Dermis blood vessel endothelial cell (primary cell): ENCODE measurements around the gene GNA14. TPM values are rescaled to one million over a fixed set of nuclear protein-coding genes. Genes with fewer than 3 reads are reported as not detected.
A peak's percentile ranks its signal among the peaks of the same experiment; 100 is the strongest.
"Not testable (repeated sequence)": the region's sequence is repeated elsewhere in the genome, so short reads cannot be mapped to it uniquely, and the experiment has no call there.

Source experiments
- DNase-seq: peaks from one replicate; pipeline ENCODE4 v3.0.0; 2010
- total RNA-seq: library from RNA; depleted of rRNA; stranded (reverse); fragments of >200 nt; gene quantifications from 2 replicates; pipeline ENCODE4 v1.2.3, GENCODE V29; 2014

The GNA14 gene
- total RNA-seq, 1 donor from 2014 or later, result 16.8 TPM

GRCh38 chr9:77486463-77486862 lies 161.7 kb downstream of the GNA14 start:
- no peak for DNase-seq

GRCh38 chr9:77475641-77476473 lies 172.3 kb downstream of the GNA14 start:
- DNase-seq, result peak; percentile 86

GRCh38 chr9:77474936-77475335 lies 173.2 kb downstream of the GNA14 start:
- DNase-seq, result no peak

GRCh38 chr9:77472646-77473045 lies 175.5 kb downstream of the GNA14 start:
- DNase-seq, result no peak

GRCh38 chr9:77471572-77471971 lies 176.6 kb downstream of the GNA14 start:
- no peak for DNase-seq

- no peak for DNase-seq
Observed at GRCh38 chr9:77469515-77470231, 178.4 kb downstream of the GNA14 start.

- no peak for DNase-seq
Observed at GRCh38 chr9:77464661-77465060, 183.5 kb downstream of the GNA14 start.

GRCh38 chr9:77463151-77463550 lies 185.0 kb downstream of the GNA14 start:
- no peak for DNase-seq

GRCh38 chr9:77462066-77462465 lies 186.1 kb downstream of the GNA14 start:
- no peak for DNase-seq

- DNase-seq, result no peak
Observed at GRCh38 chr9:77460938-77461337, 187.2 kb downstream of the GNA14 start.

GRCh38 chr9:77457916-77458592 lies 190.1 kb downstream of the GNA14 start:
- DNase-seq, result peak; percentile 85

GRCh38 chr9:77456829-77457437 lies 191.2 kb downstream of the GNA14 start:
- peak; percentile 95 for DNase-seq

GRCh38 chr9:77455312-77455927 lies 192.7 kb downstream of the GNA14 start:
- DNase-seq, result peak; percentile 78

GRCh38 chr9:77454663-77455062 lies 193.5 kb downstream of the GNA14 start:
- no peak for DNase-seq

GRCh38 chr9:77453825-77454647 lies 194.1 kb downstream of the GNA14 start:
- DNase-seq, result no peak

- no peak for DNase-seq
Observed at GRCh38 chr9:77451507-77451906, 196.6 kb downstream of the GNA14 start.

- DNase-seq, result no peak
Observed at GRCh38 chr9:77450085-77450475, 198.0 kb downstream of the GNA14 start.

- DNase-seq, result no peak
Observed at GRCh38 chr9:77449240-77450084, 198.7 kb downstream of the GNA14 start.

- DNase-seq, result no peak
Observed at GRCh38 chr9:77447646-77448045, 200.5 kb downstream of the GNA14 start.

GRCh38 chr9:77442436-77442835 lies 205.7 kb downstream of the GNA14 start:
- DNase-seq, result no peak

GRCh38 chr9:77441124-77441523 lies 207.0 kb downstream of the GNA14 start:
- not testable (repeated sequence) for DNase-seq
